SK-N-SH (cell line): ENCODE data around the gene ST6GALNAC5. TPM values are rescaled to one million over a fixed set of nuclear protein-coding genes. Genes with fewer than 3 reads are reported as not detected.

Experiments used
- CTCF ChIA-PET: fragments of 300-600, 350-600 bp; formaldehyde crosslinking; extraction: SDS; loops from one replicate; lab custom pipeline; 2021; lab: Yijun Ruan, JAX
- POLR2A ChIA-PET: fragments of 350-600 bp; sonication (Branson Sonifier 250); formaldehyde crosslinking; extraction: SDS; loops from one replicate; lab custom pipeline; 2020; ENCODE audit warnings: antibody characterized with exemption, inconsistent platforms; lab: Yijun Ruan, JAX
- DNase-seq: peaks from one replicate; pipeline ENCODE4 v3.0.0; 2012
- H2AFZ ChIP-seq: fragments of 200-600 bp; sonication (generic); 2 replicates; pipeline ENCODE4 v1.8.1; 2016; ENCODE audit warnings: antibody characterized with exemption, mild to moderate bottlenecking, low read depth
- H3F3A ChIP-seq: fragments of 200-600 bp; sonication (generic); replicated peaks from 2 replicates; pipeline ENCODE3; 2016; ENCODE audit warnings: antibody characterized with exemption, mild to moderate bottlenecking; ENCODE audit not compliant: insufficient read depth
- H3K27ac ChIP-seq, 2 experiments: fragments of 200-500 bp in 1 of 2; fragments of 200-600 bp in 1 of 2; sonication (Bioruptor generic) in 1 of 2; sonication (generic), shearing (Covaris generic) in 1 of 2; 2 replicates each; pipeline versions ENCODE4 v1.5.1 to v1.6.1; 2014 to 2016; ENCODE audit warnings: low read depth in 2 of 2, inconsistent platforms in 1 of 2, low read length in 1 of 2, mild to moderate bottlenecking in 1 of 2, mixed read lengths in 1 of 2
- H3K27me3 ChIP-seq: fragments of 200-600 bp; sonication (generic), shearing (Covaris generic); 2 replicates; pipeline ENCODE4 v1.6.1; 2016; ENCODE audit warnings: mixed run types; ENCODE audit not compliant: insufficient read depth
- H3K36me3 ChIP-seq, 2 experiments: fragments of 200-500 bp in 1 of 2; fragments of 200-600 bp in 1 of 2; sonication (Bioruptor generic) in 1 of 2; sonication (generic) in 1 of 2; replicated peaks in 1 of 2; 2 replicates each; pipeline versions ENCODE3 to v1.5.1; 2014 to 2016; ENCODE audit warnings: low read length in 1 of 2, mild to moderate bottlenecking in 1 of 2; ENCODE audit not compliant: insufficient read depth in 2 of 2, control insufficient read depth in 1 of 2
- H3K4me1 ChIP-seq, 2 experiments: fragments of 200-500 bp in 1 of 2; fragments of 200-600 bp in 1 of 2; sonication (Bioruptor generic) in 1 of 2; sonication (generic), shearing (Covaris generic) in 1 of 2; 2 replicates each; pipeline versions ENCODE4 v1.5.1 to v1.6.1; 2014 to 2016; ENCODE audit warnings: low read depth in 1 of 2, low read length in 1 of 2, mixed run types in 1 of 2; ENCODE audit not compliant: insufficient read depth in 2 of 2, control insufficient read depth in 1 of 2
- H3K4me2 ChIP-seq: fragments of 200-600 bp; sonication (generic), shearing (Covaris generic); 2 replicates; pipeline ENCODE4 v1.6.1; 2017; ENCODE audit warnings: mixed run types
- H3K4me3 ChIP-seq, 2 experiments: fragments of 200-500 bp in 1 of 2; fragments of 200-600 bp in 1 of 2; sonication (Bioruptor generic) in 1 of 2; sonication (generic), shearing (Covaris generic) in 1 of 2; 2 replicates each; pipeline versions ENCODE4 v1.5.1 to v1.8.1; 2014 to 2016; ENCODE audit warnings: low read depth in 2 of 2, inconsistent platforms in 1 of 2, low read length in 1 of 2, mild to moderate bottlenecking in 1 of 2, mixed read lengths in 1 of 2, moderate library complexity in 1 of 2
- H3K79me2 ChIP-seq: fragments of 200-600 bp; sonication (generic); 2 replicates; pipeline ENCODE4 v1.8.1; 2017; ENCODE audit warnings: mild to moderate bottlenecking; ENCODE audit not compliant: insufficient read depth
- H3K9ac ChIP-seq: fragments of 200-600 bp; sonication (generic); 2 replicates; pipeline ENCODE4 v1.6.1; 2017; ENCODE audit warnings: mixed run types
- H3K9me2 ChIP-seq: fragments of 200-600 bp; sonication (generic); 2 replicates; pipeline ENCODE4 v1.6.1; 2017; ENCODE audit warnings: mixed run types
- H3K9me3 ChIP-seq: fragments of 200-600 bp; sonication (generic); 2 replicates; pipeline ENCODE4 v1.6.1; 2017; ENCODE audit warnings: mixed run types, mild to moderate bottlenecking, moderate library complexity
- H4K20me1 ChIP-seq: fragments of 200-600 bp; sonication (generic); 2 replicates; pipeline ENCODE4 v1.6.1; 2017; ENCODE audit warnings: mild to moderate bottlenecking, mixed run types; ENCODE audit not compliant: insufficient read depth
- EP300 ChIP-seq, 2 experiments: IDR thresholded peaks; 2 replicates each; pipeline versions ENCODE4 v1.4.0 to v1.6.1; 2012; ENCODE audit warnings: borderline replicate concordance in 1 of 2, low read depth in 1 of 2, low read length in 1 of 2
- EZH2phosphoT487 ChIP-seq: fragments of 200-600 bp; sonication (generic); IDR thresholded peaks from 2 replicates; pipeline ENCODE4 v1.6.1; 2017; ENCODE audit warnings: low read depth, mixed run types, mild to moderate bottlenecking, antibody characterized with exemption, moderate library complexity, borderline replicate concordance
- FOXM1 ChIP-seq: IDR thresholded peaks from 2 replicates; pipeline ENCODE4 v1.4.0; 2012; ENCODE audit warnings: low read depth, mild to moderate bottlenecking
- GATA2 ChIP-seq: sonication (generic); formaldehyde crosslinking; IDR thresholded peaks from 2 replicates; pipeline ENCODE4 v1.5.0; 2020; ENCODE audit warnings: mild to moderate bottlenecking, missing genetic modification reagents
- JUND ChIP-seq: IDR thresholded peaks from 2 replicates; pipeline ENCODE4 v1.4.0; 2012
- MAX ChIP-seq: IDR thresholded peaks from 2 replicates; pipeline ENCODE4 v1.4.0; 2012; ENCODE audit warnings: low read depth
- MEF2A ChIP-seq: IDR thresholded peaks from 2 replicates; pipeline ENCODE4 v1.4.0; 2012; ENCODE audit warnings: low read depth, borderline replicate concordance
- NRF1 ChIP-seq: IDR thresholded peaks from 2 replicates; pipeline ENCODE4 v1.6.1; 2012; ENCODE audit warnings: low read depth, mild to moderate bottlenecking, low read length
- RCOR1 ChIP-seq: fragments of 150-350 bp; IDR thresholded peaks from 2 replicates; pipeline ENCODE4 v1.6.1; 2017; ENCODE audit warnings: antibody characterized with exemption, low read length
- RFX5 ChIP-seq: IDR thresholded peaks from 2 replicates; pipeline ENCODE4 v1.6.1; 2012; ENCODE audit warnings: mild to moderate bottlenecking, improper control_type of control experiment, low read length
- RXRA ChIP-seq: IDR thresholded peaks from 2 replicates; pipeline ENCODE4 v1.4.0; 2012; ENCODE audit warnings: low read depth, mild to moderate bottlenecking, borderline replicate concordance
- SIN3A ChIP-seq: IDR thresholded peaks from 2 replicates; pipeline ENCODE4 v1.6.1; 2012; ENCODE audit warnings: low read depth, mild to moderate bottlenecking, low read length, moderate library complexity, borderline replicate concordance
- SMC3 ChIP-seq: IDR thresholded peaks from 2 replicates; pipeline ENCODE4 v1.6.1; 2012; ENCODE audit warnings: low read depth, low read length, improper control_type of control experiment
- TAF1 ChIP-seq: IDR thresholded peaks from 2 replicates; pipeline ENCODE4 v1.6.1; 2012; ENCODE audit warnings: low read depth, mild to moderate bottlenecking, low read length, moderate library complexity, borderline replicate concordance
- TCF12 ChIP-seq: IDR thresholded peaks from 2 replicates; pipeline ENCODE4 v1.4.0; 2012
- TEAD4 ChIP-seq: IDR thresholded peaks from 2 replicates; pipeline ENCODE4 v1.4.0; 2012; ENCODE audit warnings: mild to moderate bottlenecking, borderline replicate concordance; ENCODE audit not compliant: insufficient read depth
- YY1 ChIP-seq: IDR thresholded peaks from 2 replicates; pipeline ENCODE4 v1.4.0; 2012; ENCODE audit warnings: low read depth, mild to moderate bottlenecking
- WGBS: methylation state at CpG from one replicate; pipeline ENCODE4 v1.1.6; 2017; ENCODE audit warnings: low lambda C conversion rate; 5-methylcytosine and 5-hydroxymethylcytosine counted together
- polyA plus RNA-seq, 3 experiments: library from polyadenylated mRNA; depleted of rRNA; stranded (reverse); fragments of >200 nt; gene quantifications; 2 replicates each; pipeline ENCODE4 v1.2.3, GENCODE V29; 2012
- TF ChIP-seq, protein P1 (sequence below): IDR thresholded peaks from 2 replicates; pipeline ENCODE4 v1.6.1; 2012; ENCODE audit warnings: mild to moderate bottlenecking, low read depth, low read length, moderate library complexity
- TF ChIP-seq, protein P2 (sequence below): IDR thresholded peaks from 2 replicates; pipeline ENCODE4 v1.4.0; 2012; ENCODE audit warnings: low read depth, borderline replicate concordance
- TF ChIP-seq, protein P3 (sequence below): IDR thresholded peaks from 2 replicates; pipeline ENCODE4 v1.4.0; 2012; ENCODE audit warnings: low read depth, borderline replicate concordance

The ST6GALNAC5 gene
- polyA plus RNA-seq, 1 of the 3 experiments (the other 2 are of a cell fraction): 10.6 TPM

GRCh38 chr1:76870037-76870436 lies 2.8 kb downstream of the ST6GALNAC5 start:
- no peaks in the 10 kb centered on the region for H3K27me3 ChIP-seq
- no peak for DNase-seq
- TF ChIP-seq GATA2 (CRISPR knock-in tag): no peak
- no peak for TF ChIP-seq TAF1
- TF ChIP-seq, protein P1, sequence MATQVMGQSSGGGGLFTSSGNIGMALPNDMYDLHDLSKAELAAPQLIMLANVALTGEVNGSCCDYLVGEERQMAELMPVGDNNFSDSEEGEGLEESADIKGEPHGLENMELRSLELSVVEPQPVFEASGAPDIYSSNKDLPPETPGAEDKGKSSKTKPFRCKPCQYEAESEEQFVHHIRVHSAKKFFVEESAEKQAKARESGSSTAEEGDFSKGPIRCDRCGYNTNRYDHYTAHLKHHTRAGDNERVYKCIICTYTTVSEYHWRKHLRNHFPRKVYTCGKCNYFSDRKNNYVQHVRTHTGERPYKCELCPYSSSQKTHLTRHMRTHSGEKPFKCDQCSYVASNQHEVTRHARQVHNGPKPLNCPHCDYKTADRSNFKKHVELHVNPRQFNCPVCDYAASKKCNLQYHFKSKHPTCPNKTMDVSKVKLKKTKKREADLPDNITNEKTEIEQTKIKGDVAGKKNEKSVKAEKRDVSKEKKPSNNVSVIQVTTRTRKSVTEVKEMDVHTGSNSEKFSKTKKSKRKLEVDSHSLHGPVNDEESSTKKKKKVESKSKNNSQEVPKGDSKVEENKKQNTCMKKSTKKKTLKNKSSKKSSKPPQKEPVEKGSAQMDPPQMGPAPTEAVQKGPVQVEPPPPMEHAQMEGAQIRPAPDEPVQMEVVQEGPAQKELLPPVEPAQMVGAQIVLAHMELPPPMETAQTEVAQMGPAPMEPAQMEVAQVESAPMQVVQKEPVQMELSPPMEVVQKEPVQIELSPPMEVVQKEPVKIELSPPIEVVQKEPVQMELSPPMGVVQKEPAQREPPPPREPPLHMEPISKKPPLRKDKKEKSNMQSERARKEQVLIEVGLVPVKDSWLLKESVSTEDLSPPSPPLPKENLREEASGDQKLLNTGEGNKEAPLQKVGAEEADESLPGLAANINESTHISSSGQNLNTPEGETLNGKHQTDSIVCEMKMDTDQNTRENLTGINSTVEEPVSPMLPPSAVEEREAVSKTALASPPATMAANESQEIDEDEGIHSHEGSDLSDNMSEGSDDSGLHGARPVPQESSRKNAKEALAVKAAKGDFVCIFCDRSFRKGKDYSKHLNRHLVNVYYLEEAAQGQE: no peak
- no peak for TF ChIP-seq MEF2A
- TF ChIP-seq NRF1: no peak
- TF ChIP-seq EP300 (IDR thresholded peaks at IDR 0.05; ENCODE audit: borderline replicate concordance in 1 of 2, low read depth in 1 of 2, low read length in 1 of 2): no peak
- no peak for TF ChIP-seq MAX
- TF ChIP-seq TCF12: no peak
- no peak for TF ChIP-seq RXRA
- TF ChIP-seq, all 33 proteins: peak for 0
- POLR2A ChIA-PET: interaction anchor here (0.8 kb wide), 1 partner anchor 105 kb away, joined by 3 read pairs; no protein-coding TSS in a partner anchor
- H3K27ac ChIP-seq: no peak overlapping the region
- no peaks in the 10 kb centered on the region for H3K9me3 ChIP-seq
- no peaks in the 10 kb centered on the region for H3K9me2 ChIP-seq
- H3K4me2 ChIP-seq: no peak overlapping the region
- CTCF ChIA-PET: interaction anchor here (1.2 kb wide), 2 partner anchors 291 to 716 kb away, joined by 4 to 6 read pairs; no protein-coding TSS in a partner anchor
- 100% methylated on average over 2 of the region's 2 CpGs for WGBS
- no peaks in the 10 kb centered on the region for H3K79me2 ChIP-seq
- H4K20me1 ChIP-seq: no peaks in the 10 kb centered on the region
- H2AFZ ChIP-seq: no peak overlapping the region
- no peak overlapping the region for H3K4me3 ChIP-seq
- H3F3A ChIP-seq: peaks cover 9% of the 10 kb centered on the region
- peaks cover 0 to 15% of the 10 kb centered on the region in 2 experiments for H3K36me3 ChIP-seq
- peaks cover under 1 to 10% of the 10 kb centered on the region in 2 experiments; a peak in 3 of 4 replicates for H3K4me1 ChIP-seq
- H3K9ac ChIP-seq: no peak overlapping the region

- no peak overlapping the region for H3K4me3 ChIP-seq
- no peak overlapping the region for H2AFZ ChIP-seq
- peaks cover 3% of the 10 kb centered on the region for H3F3A ChIP-seq
- H3K9ac ChIP-seq: no peak overlapping the region
- H3K9me3 ChIP-seq: no peaks in the 10 kb centered on the region
- H3K36me3 ChIP-seq: peaks cover 0 to 15% of the 10 kb centered on the region in 2 experiments
- no peak overlapping the region for H3K4me2 ChIP-seq
- ChIA-PET CTCF (interaction anchor here (0.9 to 1.2 kb wide), 2 partner anchors 48 to 255 kb away, joined by 4 read pairs; no protein-coding TSS in a partner anchor), POLR2A (no interaction called here)
- no peaks in the 10 kb centered on the region for H3K27me3 ChIP-seq
- DNase-seq: no peak
- H3K9me2 ChIP-seq: no peaks in the 10 kb centered on the region
- 83% methylated on average over 3 of the region's 3 CpGs for WGBS
- peaks cover 0 to 4% of the 10 kb centered on the region in 2 experiments; a peak in 2 of 4 replicates for H3K4me1 ChIP-seq
- H3K27ac ChIP-seq: no peak overlapping the region
- no peaks in the 10 kb centered on the region for H3K79me2 ChIP-seq
- no peaks in the 10 kb centered on the region for H4K20me1 ChIP-seq
- TF ChIP-seq JUND (no peak), RFX5 (no peak), TCF12 (no peak), FOXM1 (no peak), RCOR1 (no peak), EP300 (IDR thresholded peaks at IDR 0.05; ENCODE audit: borderline replicate concordance in 1 of 2, low read depth in 1 of 2, low read length in 1 of 2) (no peak), NRF1 (no peak), YY1 (no peak), EZH2phosphoT487 (no peak), SIN3A (no peak), SMC3 (no peak), MAX (no peak), TEAD4 (no peak)
- TF ChIP-seq, protein P2, sequence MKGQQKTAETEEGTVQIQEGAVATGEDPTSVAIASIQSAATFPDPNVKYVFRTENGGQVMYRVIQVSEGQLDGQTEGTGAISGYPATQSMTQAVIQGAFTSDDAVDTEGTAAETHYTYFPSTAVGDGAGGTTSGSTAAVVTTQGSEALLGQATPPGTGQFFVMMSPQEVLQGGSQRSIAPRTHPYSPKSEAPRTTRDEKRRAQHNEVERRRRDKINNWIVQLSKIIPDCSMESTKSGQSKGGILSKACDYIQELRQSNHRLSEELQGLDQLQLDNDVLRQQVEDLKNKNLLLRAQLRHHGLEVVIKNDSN: no peak
- TF ChIP-seq, protein P3, sequence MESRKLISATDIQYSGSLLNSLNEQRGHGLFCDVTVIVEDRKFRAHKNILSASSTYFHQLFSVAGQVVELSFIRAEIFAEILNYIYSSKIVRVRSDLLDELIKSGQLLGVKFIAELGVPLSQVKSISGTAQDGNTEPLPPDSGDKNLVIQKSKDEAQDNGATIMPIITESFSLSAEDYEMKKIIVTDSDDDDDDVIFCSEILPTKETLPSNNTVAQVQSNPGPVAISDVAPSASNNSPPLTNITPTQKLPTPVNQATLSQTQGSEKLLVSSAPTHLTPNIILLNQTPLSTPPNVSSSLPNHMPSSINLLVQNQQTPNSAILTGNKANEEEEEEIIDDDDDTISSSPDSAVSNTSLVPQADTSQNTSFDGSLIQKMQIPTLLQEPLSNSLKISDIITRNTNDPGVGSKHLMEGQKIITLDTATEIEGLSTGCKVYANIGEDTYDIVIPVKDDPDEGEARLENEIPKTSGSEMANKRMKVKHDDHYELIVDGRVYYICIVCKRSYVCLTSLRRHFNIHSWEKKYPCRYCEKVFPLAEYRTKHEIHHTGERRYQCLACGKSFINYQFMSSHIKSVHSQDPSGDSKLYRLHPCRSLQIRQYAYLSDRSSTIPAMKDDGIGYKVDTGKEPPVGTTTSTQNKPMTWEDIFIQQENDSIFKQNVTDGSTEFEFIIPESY: no peak
Observed at GRCh38 chr1:76871355-76871974, 4.2 kb downstream of the ST6GALNAC5 start.
